HG02763 (cell line): ENCODE measurements around the gene PBX4.

Experiments used
- ATAC-seq: cut with Tn5 transposase; IDR thresholded peaks from one replicate; pipeline ENCODE4 v1.9.1; 2021; ENCODE audit warnings: mild to moderate bottlenecking, moderate library complexity; ENCODE audit not compliant: unreplicated experiment

Gene PBX4

DNA sequence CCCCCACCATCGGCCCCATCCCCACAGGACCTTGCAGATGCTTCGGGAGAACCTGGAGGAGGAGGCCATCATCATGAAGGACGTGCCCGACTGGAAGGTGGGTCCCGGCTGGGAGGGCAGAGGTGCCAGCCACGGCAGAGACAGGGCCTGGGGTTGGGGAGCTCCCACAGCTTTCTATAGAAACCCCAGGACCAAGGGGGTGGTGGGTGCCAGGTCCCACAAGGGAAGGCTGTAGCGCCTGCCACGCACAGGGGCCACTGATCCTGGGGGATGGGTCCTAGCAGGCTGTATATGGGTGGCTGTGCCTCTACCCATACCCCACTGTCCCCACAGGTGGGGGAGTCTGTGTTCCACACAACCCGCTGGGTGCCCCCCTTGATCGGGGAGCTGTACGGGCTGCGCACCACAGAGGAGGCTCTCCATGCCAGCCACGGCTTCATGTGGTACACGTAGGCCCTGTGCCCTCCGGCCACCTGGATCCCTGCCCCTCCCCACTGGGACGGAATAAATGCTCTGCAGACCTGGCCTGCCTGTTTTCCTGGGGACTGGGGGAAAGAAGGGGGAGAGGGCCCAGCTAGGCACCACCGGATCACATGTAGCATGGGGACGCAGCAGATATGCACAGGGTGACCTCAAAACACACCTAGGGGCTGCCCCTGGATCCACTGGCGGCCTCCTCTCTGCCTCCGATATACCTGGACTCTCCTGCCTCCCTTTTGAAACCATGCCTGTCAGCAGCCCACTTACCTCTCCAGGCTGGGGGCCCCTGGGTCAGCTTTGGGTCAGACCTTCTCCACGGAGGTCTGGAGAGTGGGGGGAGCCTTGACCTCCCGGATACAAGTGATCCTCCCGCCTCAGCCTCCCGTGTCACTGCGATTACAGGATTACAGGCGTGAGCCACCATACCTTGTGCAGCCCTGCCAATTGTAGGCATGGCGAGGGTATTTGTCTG lies 90.5 kb downstream of the PBX4 start:
- ATAC-seq: no peak

DNA sequence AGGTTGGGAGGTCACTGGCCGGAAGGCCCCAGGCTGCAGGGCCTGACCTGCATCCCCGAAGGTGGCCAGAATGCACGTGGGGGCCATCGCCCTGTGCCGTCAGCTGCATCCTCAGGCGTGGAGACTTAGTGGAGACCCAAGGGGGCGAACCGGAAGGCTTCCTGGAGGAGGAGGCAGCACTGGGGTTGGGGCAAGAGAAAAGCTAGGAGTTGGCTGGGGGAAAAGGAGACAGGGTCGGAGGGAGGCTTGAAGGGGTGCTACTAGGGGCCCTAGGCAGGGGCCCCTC lies 91.2 kb downstream of the PBX4 start:
- no peak for ATAC-seq

DNA sequence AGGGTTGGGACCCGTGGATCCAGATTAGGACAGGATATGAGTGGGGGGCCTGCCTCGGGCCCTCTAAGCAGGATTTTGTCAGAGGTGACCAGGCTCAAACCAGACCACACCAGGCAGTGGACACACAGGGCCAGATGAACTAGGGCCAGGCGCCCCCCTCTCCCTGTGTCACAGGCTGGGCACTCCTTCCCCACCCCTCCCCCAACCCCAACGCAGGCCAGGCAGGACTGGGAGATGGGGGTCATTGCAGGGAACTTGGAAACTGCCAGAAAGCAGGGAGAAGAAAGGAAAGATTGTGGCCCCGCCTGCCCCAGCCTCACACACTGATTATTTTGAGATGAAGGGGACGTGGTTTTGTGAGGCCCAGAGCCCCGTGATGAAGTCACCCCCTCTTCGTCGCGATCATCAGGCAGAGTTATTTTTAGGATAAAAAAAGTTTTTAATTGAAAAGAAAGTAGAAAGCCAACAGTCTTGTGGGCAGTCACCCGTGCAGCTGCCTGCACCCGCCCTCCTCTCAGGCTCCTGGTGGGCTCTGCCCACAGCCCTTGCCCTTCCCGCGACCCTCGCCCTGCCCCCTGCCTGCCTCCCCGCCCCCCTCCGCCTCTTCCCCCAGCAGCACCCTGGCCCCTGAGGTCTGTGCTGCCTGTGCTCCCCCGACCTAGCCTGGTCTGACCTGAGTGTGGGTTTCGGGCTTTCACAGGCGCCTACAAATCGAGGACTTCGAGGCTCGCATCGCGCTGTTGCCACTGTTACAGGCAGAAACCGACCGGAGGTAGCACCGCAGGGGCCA lies 91.7 kb downstream of the PBX4 start:
- ATAC-seq: no peak

DNA sequence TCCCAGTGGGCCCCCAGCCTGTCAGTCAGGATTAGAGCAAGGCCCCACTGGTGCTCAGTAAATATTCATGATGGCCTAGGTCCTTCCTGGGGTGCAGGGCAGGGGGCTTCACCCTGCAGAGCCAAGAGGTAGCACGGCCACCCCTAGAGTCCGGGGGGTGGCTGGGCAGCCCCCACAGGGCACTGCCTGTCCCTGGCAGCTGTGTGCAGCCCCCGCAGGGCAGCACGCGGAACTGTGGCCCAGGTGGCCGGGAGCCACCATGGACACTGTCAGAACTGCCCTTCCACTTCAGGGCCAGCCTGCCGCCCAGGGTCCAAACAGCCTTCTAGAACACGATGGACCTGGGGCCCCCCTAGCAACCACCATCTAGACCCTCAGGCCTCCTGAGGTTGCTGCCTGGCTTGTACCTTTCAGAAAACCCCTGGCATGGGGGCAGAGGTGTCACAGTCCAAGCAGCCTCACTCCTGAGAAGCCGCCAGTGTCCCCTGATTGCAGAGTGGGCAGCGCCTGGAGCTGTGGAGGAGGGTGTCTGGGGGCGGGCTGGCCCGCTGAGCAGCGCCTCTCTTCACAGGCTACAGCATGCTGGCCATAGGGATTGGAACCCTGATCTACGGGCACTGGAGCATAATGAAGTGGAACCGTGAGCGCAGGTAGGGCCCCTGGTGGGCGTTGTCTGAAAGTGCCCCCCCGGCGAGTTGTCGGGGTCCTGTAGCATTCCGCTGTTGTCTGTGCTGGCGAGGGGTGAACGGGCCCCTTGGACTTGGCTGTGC lies 92.7 kb downstream of the PBX4 start:
- no peak for ATAC-seq

DNA sequence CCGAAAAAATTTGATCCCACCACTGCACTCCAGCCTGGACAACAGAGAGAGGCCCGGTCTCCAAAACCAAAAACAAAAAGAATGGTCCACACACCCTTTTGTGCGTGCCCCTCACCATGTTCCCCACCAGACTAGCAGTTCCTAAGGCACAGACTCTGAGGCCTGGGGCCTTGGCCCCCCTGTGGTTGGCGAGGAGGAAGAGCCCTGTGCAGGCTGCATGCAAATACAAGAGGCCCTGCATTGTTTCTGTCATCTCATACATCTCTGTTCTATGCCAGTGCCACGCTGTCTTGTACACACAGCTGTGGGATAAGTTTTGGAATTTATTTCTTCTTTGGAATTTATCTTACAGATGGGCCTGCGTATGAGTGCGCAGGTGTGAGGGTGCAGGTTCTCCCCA lies 94.4 kb downstream of the PBX4 start:
- no peak for ATAC-seq

DNA sequence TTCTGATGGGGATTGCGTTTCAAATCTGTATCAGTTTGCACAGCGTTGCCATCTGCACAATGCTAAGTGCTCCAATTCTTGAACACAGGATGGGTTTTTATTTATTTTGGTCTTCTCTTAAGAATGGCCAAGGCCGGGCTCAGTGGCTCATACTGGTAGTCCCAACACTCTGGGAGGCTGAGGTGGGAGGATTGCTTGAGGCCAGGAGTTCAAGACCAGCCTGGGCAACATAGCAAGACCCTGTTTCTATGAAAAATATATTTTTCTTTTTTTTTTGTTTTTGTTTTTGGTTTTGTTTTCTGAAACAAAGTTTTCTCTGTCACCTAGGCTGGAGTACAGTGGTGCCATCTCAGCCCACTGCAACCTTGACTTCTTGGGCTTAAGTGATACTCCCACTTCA lies 95.3 kb downstream of the PBX4 start:
- ATAC-seq: no peak

DNA sequence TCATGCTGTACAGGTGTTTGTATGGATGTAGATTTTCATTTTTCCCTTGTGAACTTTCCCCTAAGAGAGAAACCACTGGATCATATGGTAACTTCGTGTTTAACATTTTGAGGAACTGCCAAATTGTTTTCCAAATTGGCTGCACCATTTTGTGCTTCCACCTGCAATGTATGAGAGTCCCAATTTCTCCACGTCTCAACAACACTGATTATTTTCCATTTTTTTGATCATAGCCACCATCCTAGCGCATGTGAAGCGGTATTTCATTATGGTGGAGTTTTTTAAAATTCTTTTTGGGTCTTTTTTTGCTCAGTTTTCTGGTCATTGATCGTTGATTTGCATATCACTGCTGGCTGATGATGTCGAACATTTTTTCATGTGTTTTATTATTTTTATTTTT lies 97.5 kb downstream of the PBX4 start:
- no peak for ATAC-seq

DNA sequence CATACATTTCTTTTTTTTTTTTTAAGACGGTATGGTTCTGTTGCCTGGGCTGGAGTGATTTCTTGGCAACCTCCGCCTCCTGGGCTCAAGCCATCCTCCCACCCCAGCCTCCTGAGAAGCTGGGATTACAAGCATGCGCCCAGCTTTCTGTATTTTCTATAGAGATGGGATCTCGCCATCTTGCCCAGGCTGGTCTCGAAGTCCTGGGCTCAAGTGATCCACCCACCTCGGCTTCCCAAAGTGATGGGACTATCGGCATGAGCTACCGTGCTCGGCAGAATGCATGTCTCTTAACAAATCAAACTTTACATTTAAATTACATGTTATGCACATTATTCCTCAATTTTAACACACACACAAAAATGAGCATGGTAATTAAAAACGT lies 101.3 kb downstream of the PBX4 start:
- ATAC-seq: no peak

DNA sequence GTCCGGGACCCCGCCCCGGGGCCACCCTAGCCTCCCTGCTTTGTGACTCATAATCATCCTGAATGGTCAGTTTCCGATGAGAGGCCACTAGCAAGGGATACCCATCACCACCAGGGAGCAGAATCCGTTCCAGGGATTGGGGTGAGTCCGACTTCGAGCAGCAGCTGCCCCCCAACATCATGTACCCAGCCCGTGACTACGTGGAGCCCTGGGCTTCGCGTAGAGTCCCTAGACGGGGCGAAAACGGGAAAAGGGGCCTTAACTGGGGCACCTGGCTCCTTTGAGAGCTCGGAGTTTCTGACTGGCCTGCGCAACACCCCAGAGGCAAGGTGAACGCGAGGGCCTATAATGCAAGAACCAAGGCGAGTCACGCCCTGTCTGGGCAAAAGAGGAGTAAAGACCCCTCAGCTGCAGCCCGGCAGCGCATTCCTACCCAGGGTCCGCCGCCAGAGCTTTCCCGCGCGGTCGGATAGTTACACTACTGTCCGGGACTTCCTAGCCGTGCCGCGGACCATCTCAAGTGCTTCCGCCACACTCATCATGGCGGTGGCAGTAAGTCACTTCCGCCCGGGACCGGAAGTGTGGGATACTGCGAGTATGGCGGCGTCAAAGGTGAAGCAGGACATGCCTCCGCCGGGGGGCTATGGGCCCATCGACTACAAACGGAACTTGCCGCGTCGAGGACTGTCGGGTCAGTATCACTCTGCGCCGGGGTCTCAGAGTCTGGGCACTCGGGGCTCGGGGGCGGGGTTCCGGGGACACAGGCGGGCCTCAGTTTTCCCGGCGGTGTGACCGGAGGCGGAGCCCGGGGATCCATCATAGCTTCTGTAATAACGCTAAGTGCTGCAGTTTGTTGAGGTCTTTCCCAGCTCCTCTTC lies 102.6 kb downstream of the PBX4 start, which contains the start of gene NDUFA13:
TSS of gene NDUFA13 (plus strand) at position 584 of the 878 bp plus-strand sequence. CDS start at position 598, 14 bp downstream.
- ATAC-seq: peak; percentile 87

DNA sequence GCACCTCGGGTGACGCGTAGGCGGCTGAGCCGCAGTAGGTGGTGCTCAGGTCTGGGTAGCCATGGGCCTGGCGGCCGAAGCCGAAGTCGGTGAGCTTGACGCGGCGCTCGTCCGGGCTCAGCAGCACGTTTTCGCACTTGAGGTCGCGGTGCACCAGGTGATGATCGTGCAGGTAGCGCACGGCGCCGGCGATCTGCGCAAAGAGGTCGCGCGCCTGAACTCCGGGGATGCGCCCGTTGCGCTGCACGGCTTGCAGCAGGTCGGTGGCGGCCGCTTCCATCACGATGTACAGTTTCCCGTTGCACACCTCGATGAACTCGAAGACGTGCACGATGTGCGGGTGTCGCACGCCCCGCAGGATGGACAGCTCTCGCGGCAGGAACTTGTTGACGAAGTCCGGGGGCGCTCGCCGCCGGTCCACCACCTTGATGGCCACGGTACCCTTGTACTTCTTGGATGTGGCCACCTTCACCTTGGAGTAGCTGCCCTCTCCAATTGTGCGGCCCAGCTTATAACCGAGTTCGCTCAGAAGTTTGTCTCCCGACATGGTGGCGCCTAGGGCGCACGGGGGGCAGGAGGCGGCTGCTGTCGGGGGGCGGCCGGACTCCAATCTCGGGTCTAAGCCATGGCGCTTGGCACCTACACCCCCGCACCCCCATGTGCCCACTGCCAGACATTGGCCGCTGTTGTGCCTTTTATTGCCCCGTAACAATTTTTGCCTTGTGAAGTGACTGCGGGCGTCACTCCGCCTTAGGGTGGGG lies 103.4 kb downstream of the PBX4 start, which contains the start of gene TSSK6:
TSS of gene TSSK6 (minus strand) at position 668 of the 761 bp plus-strand sequence. CDS start at position 547, 121 bp downstream.
- ATAC-seq: no peak

DNA sequence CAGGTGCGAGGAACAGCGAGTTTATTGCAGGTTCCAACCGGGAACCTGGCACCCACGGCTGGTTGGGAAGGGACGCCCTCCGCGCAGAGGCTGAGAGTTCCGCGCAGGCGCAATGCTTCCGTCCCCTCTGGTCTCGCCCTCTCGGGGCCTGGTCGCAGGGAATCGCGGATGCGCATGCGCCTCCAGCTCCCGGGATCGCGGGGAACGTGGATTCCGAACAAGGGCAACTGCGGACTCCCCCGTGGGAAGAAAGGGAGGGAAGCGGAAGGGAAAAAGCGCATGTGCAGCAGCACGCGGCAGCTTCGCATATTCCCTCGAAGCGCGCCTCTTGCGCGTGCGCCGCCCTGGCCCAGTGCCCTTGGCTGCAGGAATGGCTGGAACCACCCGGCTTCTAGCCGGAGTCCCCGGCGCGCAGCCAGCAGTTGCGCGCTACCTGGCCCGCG lies 104.3 kb downstream of the PBX4 start:
- no peak for ATAC-seq

DNA sequence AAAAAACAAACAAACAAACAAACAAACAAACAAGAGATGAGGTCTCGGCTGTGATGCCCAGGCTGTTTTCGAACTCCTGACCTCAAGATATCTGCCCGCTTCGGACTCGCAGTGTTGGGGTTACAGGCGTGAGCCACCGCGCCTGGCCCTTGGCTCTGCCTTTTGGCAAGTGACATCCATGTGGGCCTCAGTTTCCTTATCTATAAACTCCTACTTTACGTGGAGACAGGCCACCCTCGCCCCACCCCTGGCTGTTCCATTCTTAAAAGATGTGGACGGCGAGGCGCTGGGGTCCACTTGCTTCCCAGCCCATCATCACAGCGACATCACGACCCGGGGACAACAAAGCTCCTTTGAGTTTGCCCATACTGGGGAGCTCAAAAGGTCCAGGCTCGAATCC lies 104.8 kb downstream of the PBX4 start:
- ATAC-seq: no peak
